CD14-positive monocyte (primary cell): ENCODE results near the gene KAZALD1. TPM values are rescaled to one million over a fixed set of nuclear protein-coding genes. Genes with fewer than 3 reads are reported as not detected.

Experiments
- DNase-seq, 3 donors: peaks; one replicate each; pipeline ENCODE4 v3.0.0-alpha.2; 2011 to 2022
- H2AFZ ChIP-seq: 2 replicates; pipeline ENCODE4 v1.6.0; 2012; ENCODE audit warnings: mild to moderate bottlenecking, low read depth, low read length, inconsistent platforms; ENCODE audit not compliant: insufficient read depth, poor library complexity, severe bottlenecking
- H3K27ac ChIP-seq, 2 donors: 1 replicate in 1 of 2; 2 replicates in 1 of 2; pipeline ENCODE4 v1.5.1; 2012 to 2013; ENCODE audit warnings: low read length in 2 of 2, control low read depth in 1 of 2, inconsistent platforms in 1 of 2, low read depth in 1 of 2, mild to moderate bottlenecking in 1 of 2
- H3K27me3 ChIP-seq, 2 donors: one replicate each; pipeline versions ENCODE4 v1.6.0 to v1.6.1; 2011 to 2013; ENCODE audit warnings: low read length in 2 of 2; ENCODE audit not compliant: control insufficient read depth in 2 of 2, insufficient read depth in 2 of 2
- H3K36me3 ChIP-seq, 2 donors: replicated peaks in 1 of 2; 1 replicate in 1 of 2; 2 replicates in 1 of 2; pipeline versions ENCODE4 v1.5.1 to v1.6.1; 2012 to 2013; ENCODE audit warnings: low read length in 2 of 2, control low read depth in 1 of 2, inconsistent platforms in 1 of 2, mild to moderate bottlenecking in 1 of 2; ENCODE audit not compliant: insufficient read depth in 2 of 2, control insufficient read depth in 1 of 2
- H3K4me1 ChIP-seq, 2 donors: 1 replicate in 1 of 2; 2 replicates in 1 of 2; pipeline versions ENCODE4 v1.5.1 to v1.6.1; 2012 to 2013; ENCODE audit warnings: low read length in 2 of 2, control low read depth in 1 of 2, inconsistent platforms in 1 of 2, mild to moderate bottlenecking in 1 of 2, moderate library complexity in 1 of 2; ENCODE audit not compliant: insufficient read depth in 2 of 2, control insufficient read depth in 1 of 2
- H3K4me2 ChIP-seq: replicated peaks from 2 replicates; pipeline ENCODE3; 2012; ENCODE audit warnings: low read length, moderate library complexity, mild to moderate bottlenecking; ENCODE audit not compliant: poor library complexity, severe bottlenecking; ENCODE audit errors: extremely low read depth
- H3K4me3 ChIP-seq, 3 experiments: fragments of 200-600 bp in 1 of 3; sonication (generic) in 1 of 3; replicated peaks in 1 of 3; 1 replicate in 2 of 3; 2 replicates in 1 of 3; pipeline ENCODE4 v1.5.1; 2011 to 2013; ENCODE audit warnings: low read length in 3 of 3, mild to moderate bottlenecking in 3 of 3, control low read depth in 2 of 3, low read depth in 2 of 3, inconsistent platforms in 1 of 3, moderate library complexity in 1 of 3
- H3K79me2 ChIP-seq: 2 replicates; pipeline ENCODE4 v1.6.0; 2012; ENCODE audit warnings: mild to moderate bottlenecking, control low read depth, inconsistent platforms, low read length, moderate library complexity; ENCODE audit not compliant: insufficient read depth
- H3K9ac ChIP-seq: 2 replicates; pipeline ENCODE4 v1.6.0; 2017; ENCODE audit warnings: low read length, mild to moderate bottlenecking; ENCODE audit not compliant: insufficient read depth, poor library complexity, severe bottlenecking
- H3K9me3 ChIP-seq, 2 donors: replicated peaks in 1 of 2; 1 replicate in 1 of 2; 2 replicates in 1 of 2; pipeline versions ENCODE4 v1.5.1 to v1.6.1; 2012 to 2013; ENCODE audit warnings: low read length in 2 of 2, control low read depth in 1 of 2; ENCODE audit not compliant: control insufficient read depth in 1 of 2, insufficient read depth in 1 of 2
- H4K20me1 ChIP-seq: 2 replicates; pipeline ENCODE4 v1.6.0; 2012; ENCODE audit warnings: mild to moderate bottlenecking, low read length, control low read depth, moderate library complexity; ENCODE audit not compliant: insufficient read depth
- H3K27ac Mint-ChIP-seq, 7 donors: one replicate each; pipeline ENCODE4 v1.8.0; 2020; ENCODE audit warnings: mild to moderate bottlenecking in 7 of 7, mixed read lengths in 7 of 7, moderate library complexity in 6 of 7, inconsistent platforms in 2 of 7
- H3K27me3 Mint-ChIP-seq, 3 donors: one replicate each; pipeline ENCODE4 v1.8.0; 2021 to 2022; ENCODE audit warnings: low read depth in 3 of 3, mild to moderate bottlenecking in 3 of 3, mixed read lengths in 3 of 3, moderate library complexity in 3 of 3, inconsistent platforms in 1 of 3
- H3K36me3 Mint-ChIP-seq, 2 donors: one replicate each; pipeline ENCODE4 v1.8.0; 2020; ENCODE audit warnings: mixed read lengths in 2 of 2, inconsistent platforms in 1 of 2, mild to moderate bottlenecking in 1 of 2
- H3K4me1 Mint-ChIP-seq: one replicate; pipeline ENCODE4 v1.8.0; 2020; ENCODE audit warnings: mild to moderate bottlenecking, mixed read lengths
- H3K4me3 Mint-ChIP-seq, 2 donors: one replicate each; pipeline ENCODE4 v1.8.0; 2020; ENCODE audit warnings: mild to moderate bottlenecking in 2 of 2, mixed read lengths in 2 of 2, moderate library complexity in 1 of 2
- H3K9me3 Mint-ChIP-seq, 7 donors: one replicate each; pipeline ENCODE4 v1.8.0; 2020 to 2022; ENCODE audit warnings: mixed read lengths in 7 of 7, mild to moderate bottlenecking in 6 of 7, moderate library complexity in 6 of 7, inconsistent platforms in 2 of 7
- WGBS: methylation state at CpG from one replicate; pipeline ENCODE4 v1.1.5; 2013; ENCODE audit warnings: missing lambda C conversion rate; ENCODE audit not compliant: insufficient coverage; 5-methylcytosine and 5-hydroxymethylcytosine counted together
- intact Hi-C, 2 donors: fragments of 100-400 bp; cut with micrococcal nuclease; formaldehyde crosslinking; loops; one replicate each; pipeline versions ENCODE4 v1.15.0 to v1.15.1; 2023
- polyA plus RNA-seq, 3 donors: library from polyadenylated mRNA; depleted of rRNA in 1 of 3; unstranded in 2 of 3; stranded (reverse) in 1 of 3; fragments of 300-500 nt in 2 of 3; fragments of >200 nt in 1 of 3; fragmentation: Illumina TruSeq in 2 of 3; gene quantifications; 1 replicate in 2 of 3; 2 replicates in 1 of 3; pipeline ENCODE4 v1.2.3, GENCODE V29; 2012 to 2021
- TF ChIP-seq, protein P1 (sequence below): fragments of 200-600 bp; IDR thresholded peaks from one replicate; pipeline ENCODE4 v1.8.0; 2022; ENCODE audit warnings: antibody characterized with exemption, mild to moderate bottlenecking

KAZALD1 gene
- polyA plus RNA-seq, 3 donors, result 0.15 to 6.6 (median 0.53) TPM

DNA sequence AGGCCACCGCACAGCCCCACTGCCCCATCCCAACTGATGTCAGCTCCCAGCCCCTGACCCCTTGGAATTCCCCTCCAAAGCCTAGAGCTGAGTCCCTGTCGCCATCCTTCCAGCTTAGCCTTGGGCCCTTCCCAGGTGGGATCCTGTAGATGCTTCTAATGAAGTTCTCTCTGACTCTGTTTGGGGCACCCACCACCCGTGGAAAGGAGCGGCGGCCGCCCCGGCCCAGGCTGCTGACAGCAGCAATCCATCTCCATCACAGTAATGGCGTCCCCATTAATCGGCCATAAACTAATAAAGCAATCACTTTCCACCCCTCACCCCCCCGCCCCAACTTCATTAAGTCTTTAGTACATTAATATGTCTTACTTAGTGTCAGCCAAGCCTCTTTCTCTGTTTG, 25.6 kb downstream of the KAZALD1 start:
- intact Hi-C loops, result no loop called here
- H3K4me1 ChIP-seq, result no peaks in the 10 kb centered on the region
- H2AFZ ChIP-seq, result no peak overlapping the region
- no peak overlapping the region for H3K9ac ChIP-seq
- H3K4me3 ChIP-seq, result no peak overlapping the region
- H3K9me3 Mint-ChIP-seq, result peaks cover 0 to 2% (median 0%) of the 10 kb centered on the region in 7 donors
- no peaks in the 10 kb centered on the region for H3K4me1 Mint-ChIP-seq
- H3K9me3 ChIP-seq, result no peaks in the 10 kb centered on the region
- 100% methylated on average over 1 of the region's 10 CpGs for WGBS
- H3K27me3 ChIP-seq, result peaks cover 23 to 68% of the 10 kb centered on the region in 2 donors
- no peaks in the 10 kb centered on the region for H3K79me2 ChIP-seq
- no peak overlapping the region for H3K4me2 ChIP-seq
- no peak for DNase-seq
- TF ChIP-seq, protein P1, sequence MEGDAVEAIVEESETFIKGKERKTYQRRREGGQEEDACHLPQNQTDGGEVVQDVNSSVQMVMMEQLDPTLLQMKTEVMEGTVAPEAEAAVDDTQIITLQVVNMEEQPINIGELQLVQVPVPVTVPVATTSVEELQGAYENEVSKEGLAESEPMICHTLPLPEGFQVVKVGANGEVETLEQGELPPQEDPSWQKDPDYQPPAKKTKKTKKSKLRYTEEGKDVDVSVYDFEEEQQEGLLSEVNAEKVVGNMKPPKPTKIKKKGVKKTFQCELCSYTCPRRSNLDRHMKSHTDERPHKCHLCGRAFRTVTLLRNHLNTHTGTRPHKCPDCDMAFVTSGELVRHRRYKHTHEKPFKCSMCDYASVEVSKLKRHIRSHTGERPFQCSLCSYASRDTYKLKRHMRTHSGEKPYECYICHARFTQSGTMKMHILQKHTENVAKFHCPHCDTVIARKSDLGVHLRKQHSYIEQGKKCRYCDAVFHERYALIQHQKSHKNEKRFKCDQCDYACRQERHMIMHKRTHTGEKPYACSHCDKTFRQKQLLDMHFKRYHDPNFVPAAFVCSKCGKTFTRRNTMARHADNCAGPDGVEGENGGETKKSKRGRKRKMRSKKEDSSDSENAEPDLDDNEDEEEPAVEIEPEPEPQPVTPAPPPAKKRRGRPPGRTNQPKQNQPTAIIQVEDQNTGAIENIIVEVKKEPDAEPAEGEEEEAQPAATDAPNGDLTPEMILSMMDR, result no peak
- H3K36me3 Mint-ChIP-seq, result no peaks in the 10 kb centered on the region
- H3K4me3 Mint-ChIP-seq, result peak overlapping the region in 1 of 2 donors; percentile 73
- H3K27ac Mint-ChIP-seq, result peak overlapping the region in 1 of 7 donors; percentile 33
- H4K20me1 ChIP-seq, result no peaks in the 10 kb centered on the region
- H3K27me3 Mint-ChIP-seq, result peaks cover 54 to 92% (median 60%) of the 10 kb centered on the region in 3 donors
- no peak overlapping the region for H3K27ac ChIP-seq
- H3K36me3 ChIP-seq, result no peaks in the 10 kb centered on the region

- H4K20me1 ChIP-seq, result no peaks in the 10 kb centered on the region
- H3K79me2 ChIP-seq, result no peaks in the 10 kb centered on the region
- H3K27me3 ChIP-seq, result peaks cover 19 to 68% of the 10 kb centered on the region in 2 donors
- Mint-ChIP-seq H3K9me3 (peaks cover 0 to 2% (median 0%) of the 10 kb centered on the region in 7 donors), H3K4me3 (peak overlapping the region in 1 of 2 donors; percentile 73), H3K4me1 (no peaks in the 10 kb centered on the region), H3K36me3 (no peaks in the 10 kb centered on the region), H3K27me3 (peaks cover 59 to 94% (median 61%) of the 10 kb centered on the region in 3 donors), H3K27ac (no peak overlapping the region)
- intact Hi-C loops, result no loop called here
- H3K4me2 ChIP-seq, result no peak overlapping the region
- no peak overlapping the region for H3K9ac ChIP-seq
- TF ChIP-seq, protein P1, result no peak
- no peak overlapping the region for H2AFZ ChIP-seq
- no peak for DNase-seq
- no peak overlapping the region for H3K4me3 ChIP-seq
- no peaks in the 10 kb centered on the region for H3K4me1 ChIP-seq
- H3K9me3 ChIP-seq, result no peaks in the 10 kb centered on the region
- no peaks in the 10 kb centered on the region for H3K36me3 ChIP-seq
- H3K27ac ChIP-seq, result no peak overlapping the region
- 11% methylated on average over 9 of the region's 14 CpGs for WGBS
Observed at GRCh38 chr10:101087965-101088364, 26.2 kb downstream of the KAZALD1 start.
